Spleen (tissue), 11 donors: ENCODE measurements around the gene OSBPL10. TPM values are rescaled to one million over a fixed set of nuclear protein-coding genes. Genes with fewer than 3 reads are reported as not detected.

Source experiments
- DNase-seq: peaks from one replicate; pipeline ENCODE4 v3.0.0-alpha.2; 2020
- H3K27ac ChIP-seq, 8 donors: fragments of 200-600 bp; sonication (generic) in 7 of 8; 1 replicate in 4 of 8; 2 replicates in 4 of 8; pipeline versions ENCODE4 v1.5.0 to v1.8.0; 2016 to 2021; ENCODE audit warnings: inconsistent platforms in 4 of 8, mild to moderate bottlenecking in 4 of 8, moderate library complexity in 1 of 8
- H3K27me3 ChIP-seq, 7 donors: fragments of 200-600 bp; sonication (generic) in 6 of 7; replicated peaks in 1 of 7; 1 replicate in 4 of 7; 2 replicates in 3 of 7; pipeline versions ENCODE4 v1.5.0 to v1.8.0; 2016 to 2021; ENCODE audit warnings: inconsistent platforms in 3 of 7, mild to moderate bottlenecking in 1 of 7
- H3K36me3 ChIP-seq, 6 donors: fragments of 200-600 bp; sonication (generic) in 5 of 6; 1 replicate in 4 of 6; 2 replicates in 2 of 6; pipeline versions ENCODE4 v1.5.0 to v1.8.0; 2016 to 2021; ENCODE audit warnings: inconsistent platforms in 2 of 6
- H3K4me1 ChIP-seq, 6 donors: fragments of 200-600 bp; sonication (generic) in 5 of 6; 1 replicate in 3 of 6; 2 replicates in 3 of 6; pipeline versions ENCODE4 v1.5.0 to v1.8.0; 2016 to 2021; ENCODE audit warnings: inconsistent platforms in 3 of 6
- H3K4me3 ChIP-seq, 8 donors: fragments of 200-600 bp; sonication (generic) in 7 of 8; 1 replicate in 4 of 8; 2 replicates in 4 of 8; pipeline versions ENCODE4 v1.5.0 to v1.8.0; 2016 to 2021; ENCODE audit warnings: inconsistent platforms in 4 of 8, mild to moderate bottlenecking in 4 of 8, moderate library complexity in 2 of 8
- H3K9me3 ChIP-seq, 8 donors: fragments of 200-600 bp; sonication (generic) in 7 of 8; 1 replicate in 4 of 8; 2 replicates in 4 of 8; pipeline versions ENCODE4 v1.5.0 to v1.8.0; 2016 to 2021; ENCODE audit warnings: inconsistent platforms in 4 of 8
- CTCF ChIP-seq, 11 experiments: fragments of 200-600 bp in 7 of 11; fragments of 450-650 bp in 4 of 11; sonication (generic) in 4 of 11; IDR thresholded peaks in 8 of 11; conservative IDR thresholded peaks in 3 of 11; 1 replicate in 7 of 11; 2 replicates in 4 of 11; pipeline versions ENCODE4 v1.4.0 to v1.8.0; 2016 to 2021; ENCODE audit warnings: antibody characterized with exemption in 11 of 11, inconsistent platforms in 4 of 11, mild to moderate bottlenecking in 1 of 11
- POLR2A ChIP-seq, 3 donors: fragments of 450-650 bp; IDR thresholded peaks; one replicate each; pipeline ENCODE4 v1.5.1; 2017; ENCODE audit warnings: antibody characterized with exemption in 3 of 3, mild to moderate bottlenecking in 1 of 3
- POLR2AphosphoS5 ChIP-seq, 3 donors: sonication (generic); formaldehyde crosslinking; IDR thresholded peaks; one replicate each; pipeline ENCODE4 v1.5.1; 2017; ENCODE audit warnings: antibody characterized with exemption in 3 of 3
- WGBS, 5 donors: extraction: QIAGEN DNeasy Blood & Tissue Kit in 3 of 5; methylation state at CpG; one replicate each; pipeline versions ENCODE4 v1.1.5 to v1.1.7; 2013 to 2018; 5-methylcytosine and 5-hydroxymethylcytosine counted together
- intact Hi-C: fragments of 100-400 bp; cut with DNase I; formaldehyde crosslinking; loops from one replicate; pipeline ENCODE4 v1.15.0; 2023; ENCODE audit warnings: low total_unique reads
- polyA plus RNA-seq, 3 donors: library from polyadenylated mRNA; stranded (reverse); fragments of 200-250 nt; gene quantifications; one replicate each; pipeline ENCODE4 v1.2.1, GENCODE V29; 2013
- total RNA-seq, 7 donors: library from RNA; depleted of rRNA in 3 of 7; stranded (reverse); fragments of >200 nt in 3 of 7; fragmentation: NEBNext Ultra II Directional in 4 of 7; extraction: Animal tissue kit (Norgen Biotek cat#: 25700) in 4 of 7; gene quantifications; one replicate each; pipeline versions ENCODE4 v1.1.0 to v1.2.1, GENCODE V29; 2016 to 2021
- donor health status: healthy with polysubstance abuse.
- donor health status: DM: no; HTN: no; CAD: no; lungs with moderate emphysema.
- donor health status: DM: no; HTN: no; CAD: no.
- donor health status: Bipolar disorder and iron deficiency.
- donor health status: healthy.
- donor health status: DM: no; HTN: no; CAD: no.
- donor health status: DM: yes; HTN: yes; CAD: no.

The OSBPL10 gene
- total and polyA plus RNA-seq, 10 donors: 3.8 to 95.1 (median 56.5) TPM

GRCh38 chr3:31859245-31859644 lies 121.8 kb downstream of the OSBPL10 start:
- H3K9me3 ChIP-seq: no peaks in the 10 kb centered on the region
- no peaks in the 10 kb centered on the region for H3K27me3 ChIP-seq
- WGBS, 5 donors: 86 to 97% (median 96%) methylated on average over 6 of the region's 6 CpGs
- no peak for DNase-seq
- H3K4me1 ChIP-seq: peaks cover 0 to under 1% (median 0%) of the 10 kb centered on the region in 6 donors
- H3K4me3 ChIP-seq: no peak overlapping the region
- intact Hi-C loops: no loop called here
- H3K36me3 ChIP-seq: no peaks in the 10 kb centered on the region
- TF ChIP-seq POLR2A (IDR thresholded peaks at IDR 0.05) (no peak), CTCF (IDR thresholded peaks at IDR 0.05 in 8 of 11, conservative IDR thresholded peaks at IDR 0.05 in 3 of 11) (no peak), POLR2AphosphoS5 (IDR thresholded peaks at IDR 0.05) (no peak)
- H3K27ac ChIP-seq: no peak overlapping the region

- Histone ChIP-seq H3K27ac (no peak overlapping the region), H3K27me3 (no peaks in the 10 kb centered on the region), H3K4me3 (no peak overlapping the region), H3K36me3 (no peaks in the 10 kb centered on the region), H3K4me1 (peaks cover 0 to 9% (median 3%) of the 10 kb centered on the region in 6 donors), H3K9me3 (no peaks in the 10 kb centered on the region)
- WGBS, 5 donors: 83 to 93% (median 86%) methylated on average over 3 of the region's 3 CpGs
- DNase-seq: no peak
- intact Hi-C loops: no loop called here
- TF ChIP-seq CTCF (IDR thresholded peaks at IDR 0.05 in 8 of 11, conservative IDR thresholded peaks at IDR 0.05 in 3 of 11): peak in 4 of 11 experiments; percentile 15 to 28 (median 24)
- TF ChIP-seq POLR2AphosphoS5 (IDR thresholded peaks at IDR 0.05): no peak
These were observed 122.6 kb downstream of the OSBPL10 start for GRCh38 chr3:31858439-31858838.

GRCh38 chr3:31853580-31853979 lies 127.5 kb downstream of the OSBPL10 start:
- no peaks in the 10 kb centered on the region for H3K9me3 ChIP-seq
- intact Hi-C loops: no loop called here
- H3K4me1 ChIP-seq: peaks cover 0 to 30% (median 13%) of the 10 kb centered on the region in 6 donors
- H3K27me3 ChIP-seq: no peaks in the 10 kb centered on the region
- WGBS, 5 donors: 25 to 38% (median 35%) methylated on average over 3 of the region's 3 CpGs
- TF ChIP-seq POLR2AphosphoS5 (IDR thresholded peaks at IDR 0.05) (peak in 2 of 3 donors; percentile 42 to 50), POLR2A (IDR thresholded peaks at IDR 0.05) (no peak)
- H3K4me3 ChIP-seq: no peak overlapping the region
- no peak for DNase-seq
- H3K36me3 ChIP-seq: no peaks in the 10 kb centered on the region
- peak overlapping the region in 2 of 8 donors; percentile 20 to 35 for H3K27ac ChIP-seq

GRCh38 chr3:31851278-31851677 lies 129.8 kb downstream of the OSBPL10 start:
- peaks cover 0 to 30% (median 13%) of the 10 kb centered on the region in 6 donors for H3K4me1 ChIP-seq
- H3K4me3 ChIP-seq: no peak overlapping the region
- no peak for TF ChIP-seq CTCF (IDR thresholded peaks at IDR 0.05 in 8 of 11, conservative IDR thresholded peaks at IDR 0.05 in 3 of 11)
- TF ChIP-seq POLR2AphosphoS5 (IDR thresholded peaks at IDR 0.05): no peak
- no peak for TF ChIP-seq POLR2A (IDR thresholded peaks at IDR 0.05)
- 71 to 87% (median 82%) methylated on average over 10 of the region's 10 CpGs for WGBS, 5 donors
- H3K27me3 ChIP-seq: no peaks in the 10 kb centered on the region
- H3K36me3 ChIP-seq: peaks cover 0 to 6% (median 0%) of the 10 kb centered on the region in 6 donors
- H3K9me3 ChIP-seq: no peaks in the 10 kb centered on the region
- intact Hi-C loops: no loop called here
- H3K27ac ChIP-seq: no peak overlapping the region
- DNase-seq: no peak

GRCh38 chr3:31848911-31849310 lies 132.2 kb downstream of the OSBPL10 start:
- H3K27me3 ChIP-seq: no peaks in the 10 kb centered on the region
- H3K27ac ChIP-seq: no peak overlapping the region
- intact Hi-C loops: no loop called here
- peaks cover 0 to 30% (median 12%) of the 10 kb centered on the region in 6 donors for H3K4me1 ChIP-seq
- DNase-seq: no peak
- H3K36me3 ChIP-seq: peaks cover 0 to 6% (median 0%) of the 10 kb centered on the region in 6 donors
- TF ChIP-seq POLR2AphosphoS5 (IDR thresholded peaks at IDR 0.05) (no peak), CTCF (IDR thresholded peaks at IDR 0.05 in 8 of 11, conservative IDR thresholded peaks at IDR 0.05 in 3 of 11) (no peak), POLR2A (IDR thresholded peaks at IDR 0.05) (no peak)
- H3K4me3 ChIP-seq: no peak overlapping the region
- no peaks in the 10 kb centered on the region for H3K9me3 ChIP-seq
